CD14-positive monocyte (primary cell): ENCODE results near the gene CHI3L1. TPM values are rescaled to one million over a fixed set of nuclear protein-coding genes. Genes with fewer than 3 reads are reported as not detected.

Experiments
- DNase-seq, 3 donors: peaks; one replicate each; pipeline ENCODE4 v3.0.0-alpha.2; 2011 to 2022
- H2AFZ ChIP-seq: 2 replicates; pipeline ENCODE4 v1.6.0; 2012; ENCODE audit warnings: mild to moderate bottlenecking, low read depth, low read length, inconsistent platforms; ENCODE audit not compliant: insufficient read depth, poor library complexity, severe bottlenecking
- H3K27ac ChIP-seq, 2 donors: 1 replicate in 1 of 2; 2 replicates in 1 of 2; pipeline ENCODE4 v1.5.1; 2012 to 2013; ENCODE audit warnings: low read length in 2 of 2, control low read depth in 1 of 2, inconsistent platforms in 1 of 2, low read depth in 1 of 2, mild to moderate bottlenecking in 1 of 2
- H3K27me3 ChIP-seq, 2 donors: one replicate each; pipeline versions ENCODE4 v1.6.0 to v1.6.1; 2011 to 2013; ENCODE audit warnings: low read length in 2 of 2; ENCODE audit not compliant: control insufficient read depth in 2 of 2, insufficient read depth in 2 of 2
- H3K36me3 ChIP-seq, 2 donors: replicated peaks in 1 of 2; 1 replicate in 1 of 2; 2 replicates in 1 of 2; pipeline versions ENCODE4 v1.5.1 to v1.6.1; 2012 to 2013; ENCODE audit warnings: low read length in 2 of 2, control low read depth in 1 of 2, inconsistent platforms in 1 of 2, mild to moderate bottlenecking in 1 of 2; ENCODE audit not compliant: insufficient read depth in 2 of 2, control insufficient read depth in 1 of 2
- H3K4me1 ChIP-seq, 2 donors: 1 replicate in 1 of 2; 2 replicates in 1 of 2; pipeline versions ENCODE4 v1.5.1 to v1.6.1; 2012 to 2013; ENCODE audit warnings: low read length in 2 of 2, control low read depth in 1 of 2, inconsistent platforms in 1 of 2, mild to moderate bottlenecking in 1 of 2, moderate library complexity in 1 of 2; ENCODE audit not compliant: insufficient read depth in 2 of 2, control insufficient read depth in 1 of 2
- H3K4me2 ChIP-seq: replicated peaks from 2 replicates; pipeline ENCODE3; 2012; ENCODE audit warnings: low read length, moderate library complexity, mild to moderate bottlenecking; ENCODE audit not compliant: poor library complexity, severe bottlenecking; ENCODE audit errors: extremely low read depth
- H3K4me3 ChIP-seq, 3 experiments: fragments of 200-600 bp in 1 of 3; sonication (generic) in 1 of 3; replicated peaks in 1 of 3; 1 replicate in 2 of 3; 2 replicates in 1 of 3; pipeline ENCODE4 v1.5.1; 2011 to 2013; ENCODE audit warnings: low read length in 3 of 3, mild to moderate bottlenecking in 3 of 3, control low read depth in 2 of 3, low read depth in 2 of 3, inconsistent platforms in 1 of 3, moderate library complexity in 1 of 3
- H3K79me2 ChIP-seq: 2 replicates; pipeline ENCODE4 v1.6.0; 2012; ENCODE audit warnings: mild to moderate bottlenecking, control low read depth, inconsistent platforms, low read length, moderate library complexity; ENCODE audit not compliant: insufficient read depth
- H3K9ac ChIP-seq: 2 replicates; pipeline ENCODE4 v1.6.0; 2017; ENCODE audit warnings: low read length, mild to moderate bottlenecking; ENCODE audit not compliant: insufficient read depth, poor library complexity, severe bottlenecking
- H3K9me3 ChIP-seq, 2 donors: replicated peaks in 1 of 2; 1 replicate in 1 of 2; 2 replicates in 1 of 2; pipeline versions ENCODE4 v1.5.1 to v1.6.1; 2012 to 2013; ENCODE audit warnings: low read length in 2 of 2, control low read depth in 1 of 2; ENCODE audit not compliant: control insufficient read depth in 1 of 2, insufficient read depth in 1 of 2
- H4K20me1 ChIP-seq: 2 replicates; pipeline ENCODE4 v1.6.0; 2012; ENCODE audit warnings: mild to moderate bottlenecking, low read length, control low read depth, moderate library complexity; ENCODE audit not compliant: insufficient read depth
- H3K27ac Mint-ChIP-seq, 7 donors: one replicate each; pipeline ENCODE4 v1.8.0; 2020; ENCODE audit warnings: mild to moderate bottlenecking in 7 of 7, mixed read lengths in 7 of 7, moderate library complexity in 6 of 7, inconsistent platforms in 2 of 7
- H3K27me3 Mint-ChIP-seq, 3 donors: one replicate each; pipeline ENCODE4 v1.8.0; 2021 to 2022; ENCODE audit warnings: low read depth in 3 of 3, mild to moderate bottlenecking in 3 of 3, mixed read lengths in 3 of 3, moderate library complexity in 3 of 3, inconsistent platforms in 1 of 3
- H3K36me3 Mint-ChIP-seq, 2 donors: one replicate each; pipeline ENCODE4 v1.8.0; 2020; ENCODE audit warnings: mixed read lengths in 2 of 2, inconsistent platforms in 1 of 2, mild to moderate bottlenecking in 1 of 2
- H3K4me1 Mint-ChIP-seq: one replicate; pipeline ENCODE4 v1.8.0; 2020; ENCODE audit warnings: mild to moderate bottlenecking, mixed read lengths
- H3K4me3 Mint-ChIP-seq, 2 donors: one replicate each; pipeline ENCODE4 v1.8.0; 2020; ENCODE audit warnings: mild to moderate bottlenecking in 2 of 2, mixed read lengths in 2 of 2, moderate library complexity in 1 of 2
- H3K9me3 Mint-ChIP-seq, 7 donors: one replicate each; pipeline ENCODE4 v1.8.0; 2020 to 2022; ENCODE audit warnings: mixed read lengths in 7 of 7, mild to moderate bottlenecking in 6 of 7, moderate library complexity in 6 of 7, inconsistent platforms in 2 of 7
- WGBS: methylation state at CpG from one replicate; pipeline ENCODE4 v1.1.5; 2013; ENCODE audit warnings: missing lambda C conversion rate; ENCODE audit not compliant: insufficient coverage; 5-methylcytosine and 5-hydroxymethylcytosine counted together
- intact Hi-C, 2 donors: fragments of 100-400 bp; cut with micrococcal nuclease; formaldehyde crosslinking; loops; one replicate each; pipeline versions ENCODE4 v1.15.0 to v1.15.1; 2023
- polyA plus RNA-seq, 3 donors: library from polyadenylated mRNA; depleted of rRNA in 1 of 3; unstranded in 2 of 3; stranded (reverse) in 1 of 3; fragments of 300-500 nt in 2 of 3; fragments of >200 nt in 1 of 3; fragmentation: Illumina TruSeq in 2 of 3; gene quantifications; 1 replicate in 2 of 3; 2 replicates in 1 of 3; pipeline ENCODE4 v1.2.3, GENCODE V29; 2012 to 2021
- TF ChIP-seq, protein P1 (sequence below): fragments of 200-600 bp; IDR thresholded peaks from one replicate; pipeline ENCODE4 v1.8.0; 2022; ENCODE audit warnings: antibody characterized with exemption, mild to moderate bottlenecking

CHI3L1 gene
- polyA plus RNA-seq, 3 donors = 0.37 to 0.44 (median 0.43) TPM

DNA sequence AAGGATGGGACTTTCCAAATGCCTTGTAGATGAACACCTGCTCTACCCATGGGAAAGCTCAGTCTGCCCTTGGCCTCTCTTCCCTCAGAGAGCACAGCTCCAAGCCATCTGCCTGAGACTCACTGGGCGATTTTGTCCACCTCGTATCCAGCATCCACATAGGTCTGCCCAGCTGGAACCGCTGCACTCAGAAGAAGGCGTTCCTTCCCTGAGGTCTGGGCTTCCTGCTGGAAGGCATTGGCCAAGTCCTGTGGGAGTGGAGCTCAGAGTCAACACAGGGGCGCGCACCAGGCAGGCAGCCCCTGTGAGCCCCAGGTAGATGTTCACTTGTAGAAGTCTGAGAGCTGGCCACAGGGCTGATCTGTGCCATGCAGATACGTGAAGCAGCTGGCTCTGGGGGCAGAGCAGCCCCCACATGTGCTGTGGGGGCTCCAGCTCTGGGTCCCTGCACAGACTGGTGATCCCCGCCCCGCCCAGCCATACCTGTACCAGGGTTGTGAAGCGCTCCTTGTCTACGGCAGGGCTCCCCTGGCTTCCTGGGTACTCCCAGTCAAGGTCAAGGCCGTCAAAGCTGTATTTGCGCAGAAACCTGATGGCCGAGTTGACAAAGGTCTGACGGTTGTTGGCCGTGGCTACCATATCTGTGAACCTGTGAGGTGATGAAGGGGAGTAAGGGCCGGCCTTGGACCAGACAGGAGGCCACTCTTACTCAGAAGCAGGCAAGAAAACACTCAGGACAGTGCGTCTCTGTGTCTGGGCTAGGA is 36.7 kb upstream of the CHI3L1 start:
- Mint-ChIP-seq H3K27me3 (peaks cover 8 to 31% (median 26%) of the 10 kb centered on the region in 3 donors), H3K4me3 (no peak overlapping the region), H3K9me3 (no peaks in the 10 kb centered on the region), H3K4me1 (peaks cover 8% of the 10 kb centered on the region), H3K27ac (no peak overlapping the region), H3K36me3 (no peaks in the 10 kb centered on the region)
- no peaks in the 10 kb centered on the region for H3K79me2 ChIP-seq
- no peak for DNase-seq
- H3K4me3 ChIP-seq = no peak overlapping the region
- 97% methylated on average over 14 of the region's 18 CpGs for WGBS
- H3K4me2 ChIP-seq = no peak overlapping the region
- H3K9me3 ChIP-seq = no peaks in the 10 kb centered on the region
- H2AFZ ChIP-seq = no peak overlapping the region
- intact Hi-C loops = no loop called here
- H3K27me3 ChIP-seq = peaks cover 0 to 7% of the 10 kb centered on the region in 2 donors
- no peaks in the 10 kb centered on the region for H3K36me3 ChIP-seq
- peaks cover 0 to under 1% of the 10 kb centered on the region in 2 donors for H3K4me1 ChIP-seq
- H3K27ac ChIP-seq = no peak overlapping the region
- H3K9ac ChIP-seq = no peak overlapping the region
- H4K20me1 ChIP-seq = no peaks in the 10 kb centered on the region
- TF ChIP-seq, protein P1, sequence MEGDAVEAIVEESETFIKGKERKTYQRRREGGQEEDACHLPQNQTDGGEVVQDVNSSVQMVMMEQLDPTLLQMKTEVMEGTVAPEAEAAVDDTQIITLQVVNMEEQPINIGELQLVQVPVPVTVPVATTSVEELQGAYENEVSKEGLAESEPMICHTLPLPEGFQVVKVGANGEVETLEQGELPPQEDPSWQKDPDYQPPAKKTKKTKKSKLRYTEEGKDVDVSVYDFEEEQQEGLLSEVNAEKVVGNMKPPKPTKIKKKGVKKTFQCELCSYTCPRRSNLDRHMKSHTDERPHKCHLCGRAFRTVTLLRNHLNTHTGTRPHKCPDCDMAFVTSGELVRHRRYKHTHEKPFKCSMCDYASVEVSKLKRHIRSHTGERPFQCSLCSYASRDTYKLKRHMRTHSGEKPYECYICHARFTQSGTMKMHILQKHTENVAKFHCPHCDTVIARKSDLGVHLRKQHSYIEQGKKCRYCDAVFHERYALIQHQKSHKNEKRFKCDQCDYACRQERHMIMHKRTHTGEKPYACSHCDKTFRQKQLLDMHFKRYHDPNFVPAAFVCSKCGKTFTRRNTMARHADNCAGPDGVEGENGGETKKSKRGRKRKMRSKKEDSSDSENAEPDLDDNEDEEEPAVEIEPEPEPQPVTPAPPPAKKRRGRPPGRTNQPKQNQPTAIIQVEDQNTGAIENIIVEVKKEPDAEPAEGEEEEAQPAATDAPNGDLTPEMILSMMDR = no peak

DNA sequence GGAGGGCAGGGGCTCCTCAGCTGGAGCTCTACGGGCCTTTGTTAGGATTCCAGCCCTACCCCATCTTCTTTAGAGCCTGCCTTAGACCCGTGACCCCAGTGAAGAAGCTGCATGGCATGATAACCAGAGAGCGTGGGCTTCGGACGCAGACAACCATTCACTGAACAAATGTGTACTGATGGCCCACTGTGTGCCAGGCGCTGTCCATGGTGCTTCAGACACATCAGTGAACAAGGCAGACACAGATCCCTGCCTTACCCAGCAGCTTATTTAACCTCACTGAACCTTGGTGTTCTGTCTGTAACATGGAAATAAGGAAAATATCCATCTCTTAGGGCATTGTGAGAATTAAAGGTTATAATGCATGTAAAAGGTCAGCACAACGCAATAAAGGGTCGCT is 33.4 kb upstream of the CHI3L1 start:
- TF ChIP-seq, protein P1 = no peak
- H3K4me3 Mint-ChIP-seq = no peak overlapping the region
- Histone ChIP-seq H4K20me1 (no peaks in the 10 kb centered on the region), H3K4me3 (no peak overlapping the region), H3K4me1 (peaks cover 24 to 32% of the 10 kb centered on the region in 2 donors), H3K36me3 (no peaks in the 10 kb centered on the region), H3K4me2 (no peak overlapping the region), H3K9ac (no peak overlapping the region), H3K27me3 (peaks cover 0 to 5% of the 10 kb centered on the region in 2 donors), H3K79me2 (no peaks in the 10 kb centered on the region), H3K27ac (no peak overlapping the region), H3K9me3 (no peaks in the 10 kb centered on the region), H2AFZ (no peak overlapping the region)
- H3K27me3 Mint-ChIP-seq = peaks cover 8 to 37% (median 27%) of the 10 kb centered on the region in 3 donors
- no peak overlapping the region for H3K27ac Mint-ChIP-seq
- H3K4me1 Mint-ChIP-seq = peaks cover 35% of the 10 kb centered on the region
- intact Hi-C loops = loop anchor here (5.0 kb wide), 2 partner anchors 43 to 48 kb away; partner anchors contain the start of gene MYBPH (in 1 of the 2)
- 94% methylated on average over 7 of the region's 8 CpGs for WGBS
- no peak for DNase-seq
- H3K36me3 Mint-ChIP-seq = no peaks in the 10 kb centered on the region
- no peaks in the 10 kb centered on the region for H3K9me3 Mint-ChIP-seq
